ENCODE measurements around the gene ATP8B3. TPM values are rescaled to one million over a fixed set of nuclear protein-coding genes. Genes with fewer than 3 reads are reported as not detected.

ATP8B3 gene
- total and polyA plus RNA-seq, 8 donors: 0.15 to 1.4 (median 0.80) TPM; not detected in 4

GRCh38 chr19:1760020-1760419 lies 52.1 kb downstream of the ATP8B3 start:
- no peak for DNase-seq
- Histone ChIP-seq H3K4me1 (peaks cover 5 to 33% (median 28%) of the 10 kb centered on the region in 4 donors), H3K27ac (no peak overlapping the region), H3K9me3 (no peaks in the 10 kb centered on the region), H3K36me3 (no peaks in the 10 kb centered on the region), H3K4me3 (no peak overlapping the region), H3K27me3 (peaks cover 58 to 100% (median 97%) of the 10 kb centered on the region in 3 donors)
- intact Hi-C loops (cut with DNase I; ENCODE audit: low total_unique reads): no loop called here
- WGBS, 5 donors: 17 to 41% (median 31%) methylated on average over 16 to 17 of the region's 17 CpGs; no CpG with 5 or more reads in 1 of the 5 donors
- TF ChIP-seq EP300 (IDR thresholded peaks at IDR 0.05): no peak
- TF ChIP-seq, protein P1, sequence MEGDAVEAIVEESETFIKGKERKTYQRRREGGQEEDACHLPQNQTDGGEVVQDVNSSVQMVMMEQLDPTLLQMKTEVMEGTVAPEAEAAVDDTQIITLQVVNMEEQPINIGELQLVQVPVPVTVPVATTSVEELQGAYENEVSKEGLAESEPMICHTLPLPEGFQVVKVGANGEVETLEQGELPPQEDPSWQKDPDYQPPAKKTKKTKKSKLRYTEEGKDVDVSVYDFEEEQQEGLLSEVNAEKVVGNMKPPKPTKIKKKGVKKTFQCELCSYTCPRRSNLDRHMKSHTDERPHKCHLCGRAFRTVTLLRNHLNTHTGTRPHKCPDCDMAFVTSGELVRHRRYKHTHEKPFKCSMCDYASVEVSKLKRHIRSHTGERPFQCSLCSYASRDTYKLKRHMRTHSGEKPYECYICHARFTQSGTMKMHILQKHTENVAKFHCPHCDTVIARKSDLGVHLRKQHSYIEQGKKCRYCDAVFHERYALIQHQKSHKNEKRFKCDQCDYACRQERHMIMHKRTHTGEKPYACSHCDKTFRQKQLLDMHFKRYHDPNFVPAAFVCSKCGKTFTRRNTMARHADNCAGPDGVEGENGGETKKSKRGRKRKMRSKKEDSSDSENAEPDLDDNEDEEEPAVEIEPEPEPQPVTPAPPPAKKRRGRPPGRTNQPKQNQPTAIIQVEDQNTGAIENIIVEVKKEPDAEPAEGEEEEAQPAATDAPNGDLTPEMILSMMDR (IDR thresholded peaks at IDR 0.05): no peak
- no peak for TF ChIP-seq POLR2A (IDR thresholded peaks at IDR 0.05)
- TF ChIP-seq POLR2AphosphoS5 (IDR thresholded peaks at IDR 0.05): no peak

GRCh38 chr19:1758959-1759903 lies 52.8 kb downstream of the ATP8B3 start:
- intact Hi-C loops (cut with DNase I; ENCODE audit: low total_unique reads): no loop called here

DNA sequence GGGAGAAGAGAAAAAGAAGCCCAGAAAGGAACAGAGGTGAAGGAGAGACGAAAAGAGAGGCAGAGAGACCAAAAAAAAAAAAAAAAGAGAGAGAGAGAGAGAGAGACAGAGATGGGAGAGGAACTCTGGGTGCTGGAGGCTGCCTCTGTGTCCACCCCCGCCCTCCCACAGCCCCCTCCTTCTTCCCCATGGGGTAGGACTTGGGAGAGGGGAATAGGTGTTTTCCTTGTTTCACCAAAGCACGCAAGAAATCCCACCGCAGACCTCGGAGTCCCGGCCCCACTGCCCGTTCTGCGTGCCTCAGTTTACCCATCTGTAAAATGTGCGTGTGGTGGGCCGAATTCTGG lies 53.9 kb downstream of the ATP8B3 start:
- H3K4me3 ChIP-seq: no peak overlapping the region
- H3K36me3 ChIP-seq: no peaks in the 10 kb centered on the region
- H3K27me3 ChIP-seq: peaks cover 59 to 97% (median 89%) of the 10 kb centered on the region in 3 donors
- H3K4me1 ChIP-seq: peaks cover 5 to 42% (median 35%) of the 10 kb centered on the region in 4 donors
- TF ChIP-seq POLR2A (IDR thresholded peaks at IDR 0.05) (no peak), POLR2AphosphoS5 (IDR thresholded peaks at IDR 0.05) (no peak), EP300 (IDR thresholded peaks at IDR 0.05) (no peak)
- TF ChIP-seq, protein P1 (IDR thresholded peaks at IDR 0.05): no peak
- intact Hi-C loops (cut with DNase I; ENCODE audit: low total_unique reads): no loop called here
- WGBS, 5 donors: 7 to 27% (median 14%) methylated on average over 9 to 10 of the region's 10 CpGs
- DNase-seq: no peak
- H3K9me3 ChIP-seq: no peaks in the 10 kb centered on the region
- no peak overlapping the region for H3K27ac ChIP-seq

More at GRCh38 chr19:1758959-1759903, 52.8 kb downstream of the ATP8B3 start:
- Histone ChIP-seq H3K36me3 (no peaks in the 10 kb centered on the region), H3K27ac (no peak overlapping the region), H3K27me3 (peaks cover 57 to 99% (median 95%) of the 10 kb centered on the region in 3 donors), H3K4me3 (no peak overlapping the region), H3K4me1 (peaks cover 5 to 39% (median 34%) of the 10 kb centered on the region in 4 donors), H3K9me3 (no peaks in the 10 kb centered on the region)
- TF ChIP-seq POLR2A (IDR thresholded peaks at IDR 0.05) (no peak), POLR2AphosphoS5 (IDR thresholded peaks at IDR 0.05) (no peak), EP300 (IDR thresholded peaks at IDR 0.05) (no peak)
- TF ChIP-seq, protein P1 (IDR thresholded peaks at IDR 0.05): no peak
- DNase-seq: no peak
- WGBS, 5 donors: 14 to 39% (median 26%) methylated on average over 12 to 16 of the region's 16 CpGs

DNA sequence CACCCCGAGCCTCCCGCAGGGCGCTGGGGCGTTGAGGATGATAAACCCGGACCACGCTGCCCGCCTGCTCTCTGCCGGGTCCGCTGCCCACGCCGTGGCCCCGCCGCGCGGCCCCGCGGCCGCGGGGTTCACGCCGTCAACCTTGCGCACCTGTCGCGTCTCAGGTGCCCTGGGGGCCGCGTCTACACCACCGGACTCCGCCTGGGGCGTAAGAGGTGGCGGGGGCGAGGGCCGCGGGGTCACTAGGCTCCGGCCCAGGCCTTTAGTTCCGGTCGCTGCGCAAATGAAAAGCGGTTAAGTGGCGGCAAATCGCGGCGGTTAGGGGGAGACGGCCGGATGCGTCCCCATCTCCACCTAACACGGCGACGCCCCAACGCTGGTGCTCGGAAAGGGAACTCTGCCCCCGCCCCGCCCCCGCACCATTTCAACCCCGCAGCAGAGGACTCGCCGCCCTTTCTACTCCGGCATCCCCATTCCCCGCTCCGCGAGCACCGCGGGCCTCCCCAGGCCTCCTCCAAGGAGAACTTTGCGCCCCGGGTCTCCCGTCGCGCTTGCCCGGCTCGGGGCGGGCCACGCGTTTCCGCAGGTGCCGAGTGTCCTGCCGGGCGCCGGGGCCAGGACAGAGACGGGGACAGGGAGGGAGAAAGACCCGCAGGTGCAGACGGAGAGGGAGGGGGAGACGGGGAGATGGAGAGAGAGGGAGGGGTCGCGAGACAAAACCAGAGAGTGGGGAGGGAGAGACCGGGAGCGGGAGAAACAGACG lies 54.4 kb downstream of the ATP8B3 start:
- no peaks in the 10 kb centered on the region for H3K36me3 ChIP-seq
- H3K27me3 ChIP-seq: peaks cover 61 to 97% (median 89%) of the 10 kb centered on the region in 3 donors
- H3K4me1 ChIP-seq: peaks cover 5 to 46% (median 37%) of the 10 kb centered on the region in 4 donors
- WGBS, 5 donors: 1 to 5% (median 3%) methylated on average over 55 to 86 of the region's 86 CpGs
- no peak for DNase-seq
- intact Hi-C loops (cut with DNase I; ENCODE audit: low total_unique reads): no loop called here
- TF ChIP-seq, protein P1 (IDR thresholded peaks at IDR 0.05): no peak
- TF ChIP-seq EP300 (IDR thresholded peaks at IDR 0.05) (no peak), POLR2A (IDR thresholded peaks at IDR 0.05) (no peak), POLR2AphosphoS5 (IDR thresholded peaks at IDR 0.05) (no peak)
- H3K9me3 ChIP-seq: no peaks in the 10 kb centered on the region
- H3K4me3 ChIP-seq: peak overlapping the region in 2 of 4 donors; percentile 1 to 32
- no peak overlapping the region for H3K27ac ChIP-seq
